GM23248 (cell line): Measurements from ENCODE around the gene LRP1. TPM values are rescaled to one million over a fixed set of nuclear protein-coding genes. Genes with fewer than 3 reads are reported as not detected.
A peak's percentile ranks its signal among the peaks of the same experiment; 100 is the strongest.

ENCODE experiments used
- DNase-seq: peaks from one replicate; pipeline ENCODE4 v3.0.0-alpha.2; 2015
- H2AFZ ChIP-seq: fragments of 200-600 bp; sonication (generic); 2 replicates; pipeline ENCODE4 v1.6.1; 2016; ENCODE audit warnings: antibody characterized with exemption
- H3F3A ChIP-seq: fragments of 200-600 bp; sonication (generic); 2 replicates; pipeline ENCODE4 v1.6.1; 2016; ENCODE audit warnings: mild to moderate bottlenecking, antibody characterized with exemption, mixed run types; ENCODE audit not compliant: insufficient read depth
- H3K27ac ChIP-seq: fragments of 200-600 bp; sonication (generic); 2 replicates; pipeline ENCODE4 v1.5.1; 2016; ENCODE audit warnings: mild to moderate bottlenecking
- H3K27me3 ChIP-seq: fragments of 200-600 bp; sonication (generic); replicated peaks from 2 replicates; pipeline ENCODE4 v1.6.1; 2016; ENCODE audit warnings: mild to moderate bottlenecking; ENCODE audit not compliant: insufficient read depth
- H3K36me3 ChIP-seq: fragments of 200-600 bp; sonication (generic); 2 replicates; pipeline ENCODE4 v1.6.1; 2016; ENCODE audit warnings: low read depth, mild to moderate bottlenecking
- H3K4me1 ChIP-seq: fragments of 200-600 bp; sonication (generic); 2 replicates; pipeline ENCODE4 v1.6.1; 2016; ENCODE audit warnings: mild to moderate bottlenecking; ENCODE audit not compliant: insufficient read depth
- H3K4me2 ChIP-seq: fragments of 200-600 bp; sonication (generic); one replicate; pipeline ENCODE4 v1.6.1; 2016; ENCODE audit warnings: mild to moderate bottlenecking; ENCODE audit not compliant: unreplicated experiment
- H3K4me3 ChIP-seq: fragments of 200-600 bp; sonication (generic); 2 replicates; pipeline ENCODE4 v1.5.1; 2016; ENCODE audit warnings: mild to moderate bottlenecking
- H3K79me2 ChIP-seq: fragments of 200-600 bp; sonication (generic); 2 replicates; pipeline ENCODE4 v1.6.1; 2016; ENCODE audit warnings: mild to moderate bottlenecking; ENCODE audit not compliant: insufficient read depth
- H3K9ac ChIP-seq: fragments of 200-600 bp; sonication (generic); 2 replicates; pipeline ENCODE4 v1.6.1; 2016; ENCODE audit warnings: mild to moderate bottlenecking
- H3K9me2 ChIP-seq: fragments of 200-600 bp; sonication (generic); 2 replicates; pipeline ENCODE4 v1.6.1; 2016; ENCODE audit warnings: mixed run types, mild to moderate bottlenecking, moderate library complexity; ENCODE audit not compliant: insufficient read depth
- H3K9me3 ChIP-seq: fragments of 200-600 bp; sonication (generic); one replicate; pipeline ENCODE4 v1.6.1; 2017; ENCODE audit warnings: low read depth
- H4K20me1 ChIP-seq: fragments of 200-600 bp; sonication (generic); 2 replicates; pipeline ENCODE4 v1.6.0; 2016; ENCODE audit not compliant: insufficient read depth
- EZH2 ChIP-seq: fragments of 200-600 bp; sonication (generic); IDR thresholded peaks from 2 replicates; pipeline ENCODE4 v1.6.1; 2018; ENCODE audit warnings: antibody characterized with exemption, mild to moderate bottlenecking; ENCODE audit not compliant: insufficient read depth, poor library complexity, severe bottlenecking
- EZH2phosphoT487 ChIP-seq: fragments of 200-600 bp; sonication (generic); IDR thresholded peaks from 2 replicates; pipeline ENCODE4 v1.6.1; 2018; ENCODE audit warnings: antibody characterized with exemption, moderate library complexity, mild to moderate bottlenecking, low read depth; ENCODE audit not compliant: insufficient read depth
- WGBS, 2 experiments: methylation state at CpG; one replicate each; pipeline ENCODE4 v1.1.6; 2015 to 2017; ENCODE audit warnings: low lambda C conversion rate in 2 of 2, low coverage in 1 of 2; ENCODE audit errors: missing lambda C conversion rate in 2 of 2; 5-methylcytosine and 5-hydroxymethylcytosine counted together
- in situ Hi-C: fragments of 300-500 bp; cut with MboI; formaldehyde crosslinking; loops from 2 replicates; pipeline ENCODE4 v1.15.0; 2020
- polyA plus RNA-seq: library from polyadenylated mRNA; unstranded; fragments of >200 nt; fragmentation: Nextera tagmentation; extraction: Ambion mirVana; gene quantifications from 2 replicates; pipeline ENCODE4 v1.2.1, GENCODE V29; 2016
- total RNA-seq: library from RNA; depleted of rRNA; stranded (reverse); fragments of >200 nt; shearing (Covaris generic); gene quantifications from 2 replicates; pipeline ENCODE4 v1.2.3, GENCODE V29; 2014

Gene LRP1
- total and polyA plus RNA-seq, 2 experiments from 2014 or later, result 166 to 257 TPM

DNA sequence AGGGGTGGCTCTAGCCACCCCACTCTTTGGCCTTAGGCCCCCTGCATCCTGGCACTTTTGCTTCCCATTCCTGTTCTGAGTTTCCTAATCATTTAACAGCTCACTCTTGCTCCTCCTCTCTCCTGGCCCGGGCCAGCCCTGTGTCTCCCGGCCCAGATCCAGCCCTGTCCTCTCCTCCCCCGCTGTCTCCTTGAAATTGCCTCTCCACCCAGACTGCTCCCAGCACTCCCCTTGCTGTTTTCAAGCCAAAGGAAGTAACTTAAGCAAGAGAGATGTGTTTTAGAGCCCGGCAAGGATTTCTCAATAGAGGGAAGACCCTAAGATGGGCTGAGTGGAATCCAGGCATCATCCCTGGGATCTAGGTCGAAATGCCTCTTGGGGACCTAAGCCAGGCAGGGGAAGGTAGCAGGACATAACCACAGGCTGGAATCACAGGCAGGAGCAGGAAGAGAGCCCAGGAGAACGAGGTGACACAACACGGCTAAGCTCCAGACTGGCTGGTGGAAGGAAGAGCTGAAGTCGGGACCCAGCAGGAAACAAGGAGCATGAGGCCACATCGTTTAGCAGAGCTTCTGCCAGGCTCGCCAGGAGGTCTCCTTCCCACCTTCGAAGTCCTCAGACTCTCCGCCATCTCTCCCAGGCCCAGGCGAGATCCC, 21.1 kb downstream of the LRP1 start:
- H3K9ac ChIP-seq, result peak overlapping the region; percentile 76
- 0 out of 2 replicates have a peak overlapping the region, but pooled peaks have one; percentile 9 for H3K4me3 ChIP-seq

DNA sequence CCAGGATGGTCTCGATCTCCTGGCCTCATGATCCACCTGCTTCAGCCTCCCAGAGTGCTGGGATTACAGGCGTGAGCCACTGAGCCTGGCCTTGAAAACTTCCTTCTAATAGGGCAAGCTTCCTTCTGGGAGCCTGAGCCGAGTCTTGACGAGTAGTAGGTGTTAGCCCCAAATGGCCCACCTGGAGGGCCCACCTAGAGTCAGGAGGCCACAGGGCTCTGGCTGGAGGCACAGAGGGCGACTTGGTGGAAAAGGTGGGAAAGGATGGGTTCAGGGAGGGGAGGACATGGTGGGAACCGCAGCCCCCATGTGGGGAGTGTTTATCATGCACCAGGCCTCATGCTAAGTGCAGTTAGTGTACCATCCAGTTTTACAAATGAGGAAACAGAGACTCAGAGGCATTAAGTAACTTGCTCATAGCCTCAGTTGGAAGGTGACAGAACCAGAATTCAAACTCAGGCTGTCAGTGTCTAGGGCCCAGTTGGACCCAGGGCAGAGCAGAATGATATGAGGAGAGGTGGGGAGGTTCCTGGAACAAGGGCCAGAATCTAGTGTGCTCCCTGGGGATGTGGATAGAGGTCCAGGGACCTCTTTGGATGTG, 22.2 kb downstream of the LRP1 start:
- Histone ChIP-seq H3K4me1 (peaks cover 82% of the 10 kb centered on the region), H3K9ac (peak overlapping the region; percentile 81; the same call in 1 of the 2 replicates), H3K4me3 (no peak overlapping the region), H3K9me3 (no peaks in the 10 kb centered on the region), H3K4me2 (peak overlapping the region; percentile 65), H3K79me2 (peaks cover 77% of the 10 kb centered on the region), H3K27me3 (no peaks in the 10 kb centered on the region), H3F3A (peaks cover 95% of the 10 kb centered on the region), H4K20me1 (no peaks in the 10 kb centered on the region), H2AFZ (no peak overlapping the region), H3K9me2 (no peaks in the 10 kb centered on the region), H3K27ac (peak overlapping the region; percentile 98), H3K36me3 (peaks cover 49% of the 10 kb centered on the region)
- in situ Hi-C loops, result no loop called here
- WGBS, 2 experiments, result 88 to 89% methylated on average over 6 of the region's 6 CpGs
- no peak for DNase-seq
- TF ChIP-seq EZH2 (no peak), EZH2phosphoT487 (no peak)

More for the DNA sequence above, 21.1 kb downstream of the LRP1 start:
- H3K27ac ChIP-seq, result peak overlapping the region; percentile 98
- peaks cover 86% of the 10 kb centered on the region for H3K4me1 ChIP-seq
- no peak overlapping the region for H2AFZ ChIP-seq
- H3K79me2 ChIP-seq, result peaks cover 77% of the 10 kb centered on the region
- in situ Hi-C loops, result no loop called here
- peaks cover 95% of the 10 kb centered on the region for H3F3A ChIP-seq
- H3K27me3 ChIP-seq, result no peaks in the 10 kb centered on the region
- no peak for TF ChIP-seq EZH2phosphoT487
- TF ChIP-seq EZH2, result no peak
- H3K36me3 ChIP-seq, result peaks cover 50% of the 10 kb centered on the region
- WGBS, 2 experiments, result 25 to 29% methylated on average over 13 of the region's 13 CpGs
- H3K4me2 ChIP-seq, result peak overlapping the region; percentile 66
- DNase-seq, result peak; percentile 93
- H3K9me3 ChIP-seq, result no peaks in the 10 kb centered on the region
- no peaks in the 10 kb centered on the region for H3K9me2 ChIP-seq
- H4K20me1 ChIP-seq, result no peaks in the 10 kb centered on the region

DNA sequence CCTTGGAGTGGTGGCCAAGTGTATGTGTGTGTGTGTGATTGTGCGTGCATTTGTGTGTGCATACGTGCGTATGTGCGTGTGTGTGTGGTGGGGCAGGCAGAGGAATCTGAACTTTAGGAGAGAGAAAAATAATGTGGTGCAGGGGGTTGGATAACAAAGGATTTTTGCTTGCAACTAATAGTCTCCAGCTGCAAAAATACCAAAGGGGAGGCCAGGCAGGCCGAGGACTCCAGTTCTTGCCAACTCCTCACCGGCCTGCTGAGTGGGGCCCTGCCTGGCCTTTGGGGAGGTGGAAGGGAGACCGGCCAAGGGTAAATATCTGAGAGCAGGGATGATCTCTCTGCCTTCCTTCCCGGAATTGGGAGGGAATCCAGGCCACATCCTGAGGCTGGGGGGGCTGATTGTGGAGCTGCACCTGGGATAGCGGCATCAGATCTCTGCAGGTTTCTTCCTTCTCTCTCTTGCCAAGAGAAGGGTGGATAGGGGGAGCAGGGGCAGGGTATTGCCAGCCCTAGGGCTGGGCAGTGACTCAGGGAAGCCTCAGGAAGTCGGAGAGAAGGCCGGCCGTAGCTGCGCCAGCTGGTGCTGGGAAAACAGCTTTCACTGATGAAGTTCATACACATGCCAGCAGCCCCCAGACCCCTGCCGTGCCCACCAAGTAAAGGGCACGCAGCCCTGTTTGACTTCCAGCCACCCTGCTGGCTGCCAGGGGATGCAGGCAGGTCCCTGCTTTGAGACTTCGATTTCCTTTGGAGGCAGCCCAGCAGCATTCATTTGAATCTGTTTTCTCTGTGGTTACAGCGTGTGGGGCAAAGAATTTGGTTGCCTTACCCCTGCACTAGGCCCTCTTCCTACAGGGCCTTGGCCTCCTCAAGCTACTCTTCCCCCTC, 23.7 kb downstream of the LRP1 start:
- in situ Hi-C loops, result no loop called here
- no peak for TF ChIP-seq EZH2phosphoT487
- TF ChIP-seq EZH2, result no peak
- peak overlapping the region; percentile 65 for H3K4me2 ChIP-seq
- no peaks in the 10 kb centered on the region for H3K9me3 ChIP-seq
- H3K36me3 ChIP-seq, result peaks cover 41% of the 10 kb centered on the region
- H2AFZ ChIP-seq, result no peak overlapping the region
- no peaks in the 10 kb centered on the region for H4K20me1 ChIP-seq
- peak overlapping the region; percentile 98 for H3K27ac ChIP-seq
- H3K79me2 ChIP-seq, result peaks cover 77% of the 10 kb centered on the region
- peak overlapping the region; percentile 81 for H3K9ac ChIP-seq
- peaks cover 67% of the 10 kb centered on the region for H3K4me1 ChIP-seq
- H3F3A ChIP-seq, result peaks cover 83% of the 10 kb centered on the region
- no peaks in the 10 kb centered on the region for H3K9me2 ChIP-seq
- peak; percentile 91 for DNase-seq
- no peaks in the 10 kb centered on the region for H3K27me3 ChIP-seq
- WGBS, 2 experiments, result 5 to 6% methylated on average over 17 of the region's 17 CpGs
- peak overlapping the region; percentile 37 for H3K4me3 ChIP-seq

DNA sequence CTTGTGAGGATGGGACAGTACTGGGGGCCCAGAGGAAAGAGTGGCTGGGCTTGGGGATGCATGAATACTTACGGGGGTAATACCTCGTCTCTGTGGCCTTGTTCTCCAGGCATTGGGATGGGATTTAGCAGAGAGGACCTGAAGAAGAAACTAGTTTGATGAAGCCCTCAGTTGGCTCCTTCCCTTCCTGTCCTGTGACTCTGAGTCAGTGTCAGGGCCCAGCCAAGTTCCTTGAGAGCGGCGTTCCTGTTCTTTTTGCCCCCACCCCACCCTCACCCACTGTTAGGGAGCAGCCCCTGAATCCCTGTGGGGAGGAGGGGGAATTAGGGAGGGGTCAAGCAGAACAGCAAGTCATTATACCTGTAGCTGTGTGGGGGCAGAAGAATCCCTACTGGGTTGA, 24.4 kb downstream of the LRP1 start:
- Histone ChIP-seq H3K27ac (peak overlapping the region; percentile 98), H3K4me3 (peak overlapping the region; percentile 37; the same call in 1 of the 2 replicates), H3K9me3 (no peaks in the 10 kb centered on the region), H2AFZ (no peak overlapping the region), H3K4me2 (peak overlapping the region; percentile 65), H3F3A (peaks cover 86% of the 10 kb centered on the region), H4K20me1 (no peaks in the 10 kb centered on the region), H3K27me3 (no peaks in the 10 kb centered on the region), H3K79me2 (peaks cover 77% of the 10 kb centered on the region), H3K9me2 (no peaks in the 10 kb centered on the region), H3K9ac (peak overlapping the region; percentile 81), H3K36me3 (peaks cover 47% of the 10 kb centered on the region), H3K4me1 (peaks cover 61% of the 10 kb centered on the region)
- TF ChIP-seq EZH2phosphoT487 (no peak), EZH2 (no peak)
- peak; percentile 80 for DNase-seq
- 7 to 16% methylated on average over 4 of the region's 4 CpGs for WGBS, 2 experiments
- in situ Hi-C loops, result no loop called here
